NAMALWA (cell line): ENCODE results near the gene LHX5.
A peak's percentile ranks its signal among the peaks of the same experiment; 100 is the strongest.

Experiments
- DNase-seq: peaks from one replicate; pipeline ENCODE4 v3.0.0-alpha.2; 2015; ENCODE audit warnings: low spot score

Gene LHX5

GRCh38 chr12:113439301-113439597 lies 32.4 kb downstream of the LHX5 start:
- no peak for DNase-seq

- DNase-seq, result no peak
Observed at GRCh38 chr12:113438523-113439300, 33.0 kb downstream of the LHX5 start.

GRCh38 chr12:113437729-113438100 lies 34.0 kb downstream of the LHX5 start:
- no peak for DNase-seq

GRCh38 chr12:113436993-113437728 lies 34.5 kb downstream of the LHX5 start:
- DNase-seq, result no peak

- DNase-seq, result no peak
Observed at GRCh38 chr12:113436586-113436985, 35.1 kb downstream of the LHX5 start.

GRCh38 chr12:113435367-113435766 lies 36.3 kb downstream of the LHX5 start:
- DNase-seq, result no peak

- no peak for DNase-seq
Observed at GRCh38 chr12:113432986-113433385, 38.7 kb downstream of the LHX5 start.

GRCh38 chr12:113428482-113428881 lies 43.2 kb downstream of the LHX5 start:
- DNase-seq, result no peak

- no peak for DNase-seq
Observed at GRCh38 chr12:113427882-113428281, 43.8 kb downstream of the LHX5 start.

- DNase-seq, result peak; percentile 60
Observed at GRCh38 chr12:113425960-113426453, 45.7 kb downstream of the LHX5 start.

- peak; percentile 65 for DNase-seq
Observed at GRCh38 chr12:113424915-113425823, 46.5 kb downstream of the LHX5 start.

GRCh38 chr12:113424456-113424855 lies 47.2 kb downstream of the LHX5 start:
- DNase-seq, result no peak

GRCh38 chr12:113422886-113423669 lies 48.6 kb downstream of the LHX5 start:
- no peak for DNase-seq

GRCh38 chr12:113422030-113422885 lies 49.4 kb downstream of the LHX5 start, which contains the start of gene SDSL:
TSS of gene SDSL (plus strand) at chr12:113422380. CDS start at chr12:113427983, 5,603 bp downstream.
- DNase-seq, result peak; percentile 79

- DNase-seq, result no peak
Observed at GRCh38 chr12:113420996-113421595, 50.6 kb downstream of the LHX5 start.

GRCh38 chr12:113418213-113418879 lies 53.3 kb downstream of the LHX5 start:
- no peak for DNase-seq

- peak; percentile 32 for DNase-seq
Observed at GRCh38 chr12:113416091-113416754, 55.4 kb downstream of the LHX5 start.

GRCh38 chr12:113414519-113415038 lies 57.1 kb downstream of the LHX5 start:
- no peak for DNase-seq

GRCh38 chr12:113413488-113413939 lies 58.2 kb downstream of the LHX5 start:
- no peak for DNase-seq
